Erythroblast (primary cell): ENCODE results near the gene GOLPH3.

ENCODE experiments used
- GATA1 ChIP-seq: IDR thresholded peaks from 2 replicates; pipeline ENCODE4 v1.6.1; 2011; ENCODE audit warnings: low read depth, mild to moderate bottlenecking, control low read depth, low read length, moderate library complexity
- POLR2A ChIP-seq: IDR thresholded peaks from 2 replicates; pipeline ENCODE4 v1.6.1; 2011; ENCODE audit warnings: mild to moderate bottlenecking, low read length

DNA sequence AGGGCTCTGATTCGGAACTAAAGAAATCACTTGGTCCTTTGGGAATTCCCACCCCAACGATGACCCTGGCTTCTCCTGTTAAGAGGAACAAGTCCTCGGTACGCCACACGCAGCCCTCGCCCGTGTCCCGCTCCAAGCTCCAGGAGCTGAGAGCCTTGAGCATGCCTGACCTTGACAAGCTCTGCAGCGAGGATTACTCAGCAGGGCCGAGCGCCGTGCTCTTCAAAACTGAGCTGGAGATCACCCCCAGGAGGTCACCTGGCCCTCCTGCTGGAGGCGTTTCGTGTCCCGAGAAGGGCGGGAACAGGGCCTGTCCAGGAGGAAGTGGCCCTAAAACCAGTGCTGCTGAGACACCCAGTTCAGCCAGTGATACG, 83.4 kb downstream of the GOLPH3 start:
- TF ChIP-seq POLR2A (no peak), GATA1 (no peak)
